Nephron (organoid): ENCODE measurements around the gene ZNF485.

Experiments used
- H3K27ac Mint-ChIP-seq, 3 experiments: 2 replicates each; pipeline ENCODE4 v1.8.0; 2020; ENCODE audit warnings: mixed read lengths in 3 of 3, mild to moderate bottlenecking in 2 of 3, moderate library complexity in 1 of 3
- H3K27me3 Mint-ChIP-seq: 2 replicates; pipeline ENCODE4 v1.8.0; 2021; ENCODE audit warnings: low read depth, mild to moderate bottlenecking, moderate library complexity, mixed read lengths
- H3K36me3 Mint-ChIP-seq: 2 replicates; pipeline ENCODE4 v1.8.0; 2020; ENCODE audit warnings: low read depth, mixed read lengths
- H3K4me1 Mint-ChIP-seq: 2 replicates; pipeline ENCODE4 v1.8.0; 2020; ENCODE audit warnings: mixed read lengths
- H3K4me3 Mint-ChIP-seq, 3 experiments: 2 replicates each; pipeline ENCODE4 v1.8.0; 2020; ENCODE audit warnings: mild to moderate bottlenecking in 3 of 3, mixed read lengths in 3 of 3, moderate library complexity in 2 of 3
- H3K9me3 Mint-ChIP-seq: 2 replicates; pipeline ENCODE4 v1.8.0; 2020; ENCODE audit warnings: mixed read lengths
- TF ChIP-seq, protein P1 (sequence below), 3 experiments: fragments of 200-600 bp; sonication (generic); IDR thresholded peaks; one replicate each; pipeline ENCODE4 v1.5.0; 2021; ENCODE audit warnings: antibody characterized with exemption in 3 of 3; ENCODE audit not compliant: unreplicated experiment in 3 of 3

Gene ZNF485

DNA sequence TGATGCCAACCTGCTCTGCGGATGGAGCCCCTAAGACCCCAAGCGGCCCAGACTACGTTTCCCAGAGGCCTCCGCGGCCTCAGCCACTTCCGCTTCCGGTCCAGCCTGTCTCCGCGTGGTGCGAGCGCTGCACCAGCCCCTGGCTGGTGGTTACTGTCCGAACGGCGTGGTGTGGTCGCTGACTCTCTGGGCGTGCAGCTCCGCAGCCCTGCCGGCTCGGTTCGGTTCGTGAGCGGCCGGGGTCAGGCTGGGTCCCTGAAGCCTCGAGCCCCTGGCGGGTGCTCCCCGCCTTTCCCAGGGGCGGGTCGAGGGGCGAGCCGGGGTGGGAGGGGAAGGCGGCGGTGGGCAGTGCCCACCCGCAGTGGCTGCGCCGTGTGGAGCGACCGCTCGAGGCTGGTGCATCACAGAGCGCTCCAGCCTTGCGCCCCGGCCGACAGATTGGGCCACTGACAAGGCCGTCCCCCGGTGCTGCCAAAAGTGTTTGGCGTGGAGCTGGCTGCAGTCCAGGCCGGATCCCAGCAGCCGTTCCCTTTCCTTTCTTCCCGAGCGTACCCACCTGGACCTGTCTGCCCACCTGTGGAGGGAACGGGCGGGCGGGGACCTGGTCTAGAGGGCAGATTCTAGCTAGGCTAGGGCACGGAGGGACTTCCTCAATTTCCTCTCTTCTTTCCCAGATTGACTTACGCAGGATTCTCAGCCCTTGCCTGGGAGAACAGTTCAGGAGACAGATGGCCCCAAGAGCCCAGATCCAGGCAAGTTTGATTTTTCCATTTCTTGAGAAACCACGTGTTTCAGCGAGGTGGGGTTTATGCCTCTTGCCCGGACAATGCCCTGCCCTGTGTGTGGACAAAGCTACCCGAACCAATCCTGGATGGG, at the start of gene ZNF485:
TSS of gene ZNF485 (plus strand) at position 116 of the 876 bp plus-strand sequence. CDS start at position 729, 613 bp downstream.
- Mint-ChIP-seq H3K27me3 (peaks cover 7% of the 10 kb centered on the region), H3K27ac (peak within 1 kb of the TSS in 1 of 3 experiments; percentile 71), H3K4me3 (peak within 1 kb of the TSS; percentile 88 to 91 (median 89)), H3K36me3 (peaks cover 32% of the 10 kb centered on the region), H3K4me1 (peaks cover 10% of the 10 kb centered on the region), H3K9me3 (peaks cover 4% of the 10 kb centered on the region)
- TF ChIP-seq, protein P1, sequence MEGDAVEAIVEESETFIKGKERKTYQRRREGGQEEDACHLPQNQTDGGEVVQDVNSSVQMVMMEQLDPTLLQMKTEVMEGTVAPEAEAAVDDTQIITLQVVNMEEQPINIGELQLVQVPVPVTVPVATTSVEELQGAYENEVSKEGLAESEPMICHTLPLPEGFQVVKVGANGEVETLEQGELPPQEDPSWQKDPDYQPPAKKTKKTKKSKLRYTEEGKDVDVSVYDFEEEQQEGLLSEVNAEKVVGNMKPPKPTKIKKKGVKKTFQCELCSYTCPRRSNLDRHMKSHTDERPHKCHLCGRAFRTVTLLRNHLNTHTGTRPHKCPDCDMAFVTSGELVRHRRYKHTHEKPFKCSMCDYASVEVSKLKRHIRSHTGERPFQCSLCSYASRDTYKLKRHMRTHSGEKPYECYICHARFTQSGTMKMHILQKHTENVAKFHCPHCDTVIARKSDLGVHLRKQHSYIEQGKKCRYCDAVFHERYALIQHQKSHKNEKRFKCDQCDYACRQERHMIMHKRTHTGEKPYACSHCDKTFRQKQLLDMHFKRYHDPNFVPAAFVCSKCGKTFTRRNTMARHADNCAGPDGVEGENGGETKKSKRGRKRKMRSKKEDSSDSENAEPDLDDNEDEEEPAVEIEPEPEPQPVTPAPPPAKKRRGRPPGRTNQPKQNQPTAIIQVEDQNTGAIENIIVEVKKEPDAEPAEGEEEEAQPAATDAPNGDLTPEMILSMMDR (IDR thresholded peaks at IDR 0.05; ENCODE audit: unreplicated experiment in 3 of 3), result no peak

DNA sequence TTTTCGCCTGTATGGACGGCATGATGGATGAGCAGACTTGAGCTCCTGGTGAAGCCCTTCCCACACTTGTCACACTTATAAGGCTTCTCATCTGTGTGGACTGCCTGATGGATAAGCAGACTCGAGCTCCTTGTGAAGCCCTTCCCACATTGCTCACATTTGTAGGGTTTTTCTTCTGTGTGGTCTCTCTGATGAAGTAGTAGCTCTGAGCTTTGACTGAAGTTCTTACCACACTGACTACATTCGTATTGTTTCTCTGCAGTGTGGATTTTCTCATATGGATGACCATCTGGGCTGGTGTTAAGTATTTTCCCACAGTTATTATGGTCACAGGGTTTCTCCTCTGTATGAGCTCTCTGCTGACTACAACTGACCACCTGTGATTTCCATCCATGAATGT, 49.0 kb upstream of the ZNF485 start:
- Mint-ChIP-seq H3K4me1 (no peaks in the 10 kb centered on the region), H3K27me3 (no peaks in the 10 kb centered on the region), H3K27ac (no peak overlapping the region), H3K4me3 (no peak overlapping the region), H3K36me3 (peaks cover 89% of the 10 kb centered on the region), H3K9me3 (peaks cover 59% of the 10 kb centered on the region)
- TF ChIP-seq, protein P1 (IDR thresholded peaks at IDR 0.05; ENCODE audit: unreplicated experiment in 3 of 3), result no peak

DNA sequence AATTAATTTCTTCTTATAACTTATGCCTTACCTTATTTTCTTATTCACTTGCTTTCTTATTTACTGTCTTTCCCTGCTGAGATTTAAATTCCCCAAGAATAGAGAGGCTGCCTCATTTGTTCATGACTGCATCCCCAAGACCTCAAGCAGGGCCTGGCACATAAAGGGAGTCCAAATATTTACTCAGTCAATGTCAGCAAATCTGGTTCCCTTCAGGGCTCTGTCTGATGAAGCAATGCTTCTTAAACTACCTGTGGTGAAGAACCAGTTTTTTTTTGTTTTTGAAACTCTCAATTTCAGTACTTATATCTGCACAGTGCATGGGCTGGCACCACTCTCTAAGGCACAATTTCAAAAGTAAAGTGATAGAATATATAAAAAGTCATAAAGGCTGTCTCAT, 36.6 kb upstream of the ZNF485 start:
- TF ChIP-seq, protein P1 (IDR thresholded peaks at IDR 0.05; ENCODE audit: unreplicated experiment in 3 of 3), result no peak
- Mint-ChIP-seq H3K27ac (no peak overlapping the region), H3K36me3 (peaks cover 37% of the 10 kb centered on the region)

DNA sequence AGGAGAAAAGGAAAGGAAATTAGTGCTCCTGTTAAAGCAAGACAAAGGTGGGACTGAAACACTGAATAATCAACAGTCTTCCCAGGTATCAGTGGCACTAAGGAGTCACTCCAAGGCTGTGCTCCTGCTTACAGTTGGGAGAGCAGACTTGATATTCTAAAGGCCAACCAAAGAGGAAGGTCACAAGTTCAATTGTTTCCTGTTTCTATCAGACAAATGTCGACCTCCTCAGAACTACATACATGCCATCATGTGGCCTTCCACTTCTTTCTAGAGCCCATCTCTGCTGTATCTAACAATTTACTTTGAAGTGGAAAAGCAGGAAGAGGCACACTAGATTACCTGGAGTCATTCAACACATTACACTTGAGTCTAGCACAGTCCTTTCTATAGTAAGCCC, 35.3 kb upstream of the ZNF485 start:
- H3K4me3 Mint-ChIP-seq, result no peak overlapping the region
- H3K9me3 Mint-ChIP-seq, result peaks cover 6% of the 10 kb centered on the region
- peaks cover 22% of the 10 kb centered on the region for H3K4me1 Mint-ChIP-seq
- H3K27ac Mint-ChIP-seq, result no peak overlapping the region
- peaks cover 30% of the 10 kb centered on the region for H3K36me3 Mint-ChIP-seq
- no peaks in the 10 kb centered on the region for H3K27me3 Mint-ChIP-seq
- TF ChIP-seq, protein P1 (IDR thresholded peaks at IDR 0.05; ENCODE audit: unreplicated experiment in 3 of 3), result no peak

More for the DNA sequence above, 36.6 kb upstream of the ZNF485 start:
- Mint-ChIP-seq H3K4me1 (peaks cover 22% of the 10 kb centered on the region), H3K27me3 (no peaks in the 10 kb centered on the region), H3K9me3 (peaks cover under 1% of the 10 kb centered on the region), H3K4me3 (no peak overlapping the region)

DNA sequence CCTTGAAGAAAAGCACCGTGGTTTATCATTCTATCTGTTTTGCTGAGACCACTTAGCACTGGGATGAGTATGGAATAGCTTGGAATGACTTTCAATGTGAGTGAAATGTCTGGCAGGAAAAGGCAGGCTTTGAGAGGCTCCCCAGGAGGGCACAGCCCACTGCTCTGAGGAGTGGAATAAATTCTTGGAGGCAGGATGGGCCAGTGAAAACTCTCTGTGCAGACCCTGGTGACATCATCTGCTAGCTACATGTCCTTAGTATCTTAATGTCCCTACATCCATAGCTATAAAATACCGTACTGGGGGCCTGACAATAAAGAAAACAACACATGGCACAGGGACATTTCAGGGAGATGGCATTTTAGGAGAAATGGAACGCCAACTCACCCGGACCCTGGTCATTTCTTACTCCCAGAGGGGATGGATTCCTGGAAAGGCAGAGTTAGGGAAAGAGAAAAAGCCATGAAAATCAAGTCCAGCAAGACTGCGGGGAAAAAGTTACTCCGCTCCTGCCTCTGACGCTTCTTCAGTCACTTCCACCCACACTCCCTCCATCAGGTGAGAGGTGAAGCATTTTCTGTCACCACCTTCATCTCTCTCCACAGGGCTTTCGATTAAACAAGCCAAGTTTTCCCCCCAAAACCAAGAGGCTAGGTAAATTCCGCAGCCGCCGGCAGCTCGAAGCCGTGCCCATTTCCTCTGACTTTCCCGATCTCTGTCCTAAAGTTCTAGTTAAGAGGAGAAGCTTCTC, 32.8 kb upstream of the ZNF485 start:
- Mint-ChIP-seq H3K4me3 (peak overlapping the region; percentile 85 to 96 (median 96)), H3K4me1 (peaks cover 22% of the 10 kb centered on the region), H3K27ac (peak overlapping the region; percentile 51 to 76 (median 65)), H3K36me3 (peaks cover 15% of the 10 kb centered on the region), H3K27me3 (peaks cover 7% of the 10 kb centered on the region), H3K9me3 (peaks cover 8% of the 10 kb centered on the region)
- TF ChIP-seq, protein P1 (IDR thresholded peaks at IDR 0.05; ENCODE audit: unreplicated experiment in 3 of 3), result no peak
